HG02642 (cell line): ENCODE data around the gene MIGA1.
"Not testable (repeated sequence)": the region's sequence is repeated elsewhere in the genome, so short reads cannot be mapped to it uniquely, and the experiment has no call there.

Source experiments
- ATAC-seq: cut with Tn5 transposase; IDR thresholded peaks from one replicate; pipeline ENCODE4 v1.9.1; 2021; ENCODE audit warnings: mild to moderate bottlenecking; ENCODE audit not compliant: unreplicated experiment, poor library complexity

The MIGA1 gene, protein sequence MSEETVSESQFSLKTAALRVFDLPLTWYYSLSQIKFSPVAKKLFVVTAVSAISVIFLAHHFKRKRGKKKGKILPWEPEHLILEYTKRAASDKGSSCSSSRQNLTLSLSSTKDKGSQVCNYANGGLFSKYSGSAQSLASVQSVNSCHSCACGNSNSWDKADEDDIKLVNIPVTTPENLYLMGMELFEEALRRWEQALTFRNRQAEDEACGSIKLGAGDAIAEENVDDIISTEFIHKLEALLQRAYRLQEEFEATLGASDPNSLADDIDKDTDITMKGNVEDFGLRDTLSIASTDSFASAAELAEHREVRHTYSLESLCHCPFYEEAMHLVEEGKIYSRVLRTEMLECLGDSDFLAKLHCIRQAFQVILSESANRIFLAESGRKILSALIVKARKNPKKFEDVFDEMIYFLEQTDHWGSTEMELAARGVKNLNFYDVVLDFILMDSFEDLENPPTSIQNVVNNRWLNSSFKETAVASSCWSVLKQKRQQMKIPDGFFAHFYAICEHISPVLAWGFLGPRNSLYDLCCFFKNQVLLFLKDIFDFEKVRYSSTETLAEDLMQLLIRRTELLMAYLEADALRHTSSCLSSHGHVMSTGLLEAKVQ

GRCh38 chr1:77779529-77780281, at the start of gene MIGA1:
TSS of gene MIGA1 (plus strand) at chr1:77779649. CDS start at chr1:77783253, 3,604 bp downstream.
- ATAC-seq = peak; percentile 97

- ATAC-seq = no peak
These were observed 47.4 kb upstream of the MIGA1 start for GRCh38 chr1:77732090-77732489.

- no peak for ATAC-seq
These were observed 40.2 kb upstream of the MIGA1 start for GRCh38 chr1:77739235-77739634.

DNA sequence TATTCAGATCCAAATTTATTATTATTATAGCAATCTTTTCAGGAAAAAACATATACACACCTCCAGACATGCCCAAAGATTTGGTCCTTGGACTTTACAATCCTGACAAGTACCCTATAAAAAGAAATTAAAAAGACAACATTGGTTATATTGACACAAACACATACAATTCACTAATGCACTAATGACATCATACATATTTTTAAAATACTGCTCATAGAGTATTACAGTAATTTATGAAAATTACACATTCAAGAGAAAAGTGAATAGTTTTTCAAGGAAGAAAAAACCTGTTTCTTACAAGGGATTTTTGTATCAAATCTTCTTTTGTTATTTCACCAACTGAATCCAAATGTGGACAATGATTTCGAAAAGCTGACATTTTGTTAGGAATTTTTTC, 38.1 kb upstream of the MIGA1 start:
- ATAC-seq = no peak

- ATAC-seq = no peak
These were observed 37.4 kb upstream of the MIGA1 start for GRCh38 chr1:77742011-77742555.

DNA sequence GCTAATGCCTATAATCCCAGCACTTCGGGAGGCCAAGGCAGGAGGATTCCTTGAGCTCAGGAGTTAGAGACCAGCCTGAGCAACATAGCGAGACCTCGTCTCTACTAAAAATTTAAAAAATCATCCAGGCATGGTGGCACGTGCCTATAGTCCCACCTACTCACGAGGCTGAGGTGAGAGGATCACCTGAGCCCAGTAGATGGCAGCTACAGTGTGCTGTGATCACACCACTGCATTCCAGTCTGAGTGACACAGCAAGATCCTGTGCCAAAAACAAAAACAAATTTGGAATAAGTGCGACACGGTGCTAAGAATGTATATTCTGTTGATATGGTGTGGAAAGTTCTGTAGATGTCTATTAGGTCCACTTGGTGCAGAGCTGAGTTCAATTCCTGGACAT, 34.9 kb upstream of the MIGA1 start:
- ATAC-seq = no peak

DNA sequence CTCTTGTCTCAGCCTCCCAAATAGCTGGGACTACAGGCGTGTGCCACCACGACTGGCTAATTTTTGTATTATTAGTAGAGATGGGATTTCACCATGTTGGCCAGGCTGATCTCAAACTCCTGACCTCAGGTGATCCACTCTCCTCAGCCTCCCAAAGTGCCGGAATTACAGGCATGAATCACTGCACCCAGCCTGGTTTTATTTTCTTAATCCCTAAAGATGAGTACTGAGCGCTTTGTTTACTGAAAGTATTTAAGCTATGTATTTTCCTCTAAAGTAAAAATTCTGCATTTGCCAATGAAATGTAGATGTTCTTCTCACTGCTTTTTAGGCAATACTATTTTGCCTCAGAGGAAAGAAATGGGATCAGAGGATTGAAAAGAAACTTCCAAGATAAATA, 30.0 kb upstream of the MIGA1 start:
- ATAC-seq = not testable (repeated sequence)

DNA sequence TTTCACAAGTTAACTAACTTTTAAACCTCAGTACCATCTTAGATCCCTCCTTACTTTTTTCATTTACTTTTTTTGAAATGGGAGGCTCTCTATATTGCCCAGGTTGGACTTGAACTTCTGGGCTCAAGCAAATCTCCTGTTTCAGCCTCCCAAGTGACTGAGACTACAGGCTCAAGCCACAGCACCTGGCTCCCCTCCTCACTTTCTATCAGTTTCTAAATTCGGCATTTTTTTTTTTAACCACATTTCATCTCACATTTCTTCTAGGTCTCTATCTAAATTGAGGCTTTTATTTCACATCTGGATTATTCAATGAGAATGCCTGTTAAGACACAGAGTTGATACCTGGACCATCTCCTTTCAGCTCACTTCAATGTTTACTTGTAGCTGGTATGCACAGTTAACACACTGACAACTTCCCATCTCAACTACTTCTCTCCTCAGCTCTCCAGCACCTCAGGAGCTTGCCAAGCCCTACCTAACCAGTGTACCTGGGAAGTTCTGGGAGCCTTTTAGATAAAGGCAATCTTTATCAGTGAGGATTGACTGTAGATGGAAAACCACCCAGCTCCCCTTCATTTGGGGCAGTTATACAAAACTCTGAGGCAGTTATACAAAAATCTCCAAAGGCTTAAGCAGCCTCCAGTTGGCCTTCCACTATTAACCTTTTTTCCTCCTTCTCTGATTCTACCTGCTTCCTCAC, 23.2 kb upstream of the MIGA1 start:
- ATAC-seq = no peak

DNA sequence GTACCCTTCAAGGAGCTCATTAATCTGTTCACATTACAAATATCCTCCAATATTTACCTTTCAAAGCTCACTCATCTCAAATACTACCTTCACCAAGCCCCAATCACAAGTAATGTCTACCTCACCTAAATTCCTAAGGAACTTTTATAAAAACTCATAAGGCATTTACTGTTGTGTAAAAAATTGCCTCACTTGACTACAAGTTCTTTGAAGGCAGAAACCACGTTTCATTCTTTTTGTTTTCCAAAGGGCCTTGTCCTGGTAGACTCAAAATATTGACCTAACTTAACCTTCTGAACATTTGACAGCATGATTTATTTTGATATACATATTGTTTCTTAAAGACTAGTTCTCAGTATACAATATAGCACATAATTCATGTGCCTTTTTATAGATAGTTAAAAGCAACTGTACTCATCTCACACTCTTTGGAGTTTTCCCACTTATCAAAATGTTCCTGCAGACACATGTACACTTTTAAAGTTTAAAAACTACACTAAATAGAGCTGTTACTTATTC, 22.3 kb upstream of the MIGA1 start:
- ATAC-seq = no peak

DNA sequence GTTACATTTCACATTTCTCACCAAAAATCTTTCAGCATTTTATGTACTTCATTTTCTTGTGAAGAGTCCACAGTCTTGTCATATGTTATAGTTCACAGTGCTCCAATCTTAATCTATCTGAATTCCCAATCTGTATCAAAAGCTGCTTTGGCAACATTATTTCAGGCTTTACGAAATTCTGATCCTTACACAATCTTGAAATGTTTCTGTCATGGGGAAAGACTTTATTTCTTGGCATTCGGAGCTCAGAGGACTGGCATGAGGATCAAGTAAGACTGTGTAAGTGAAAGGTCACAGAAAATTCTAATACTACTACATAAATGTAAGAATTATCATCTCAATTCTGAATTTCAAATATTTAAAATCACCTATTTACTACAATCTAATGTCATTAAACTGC, 21.8 kb upstream of the MIGA1 start:
- no peak for ATAC-seq

- peak; percentile 98 for ATAC-seq
These were observed 20.1 kb upstream of the MIGA1 start, which contains the start of gene USP33 for GRCh38 chr1:77759071-77760028. TSS of gene USP33 (minus strand) at chr1:77759852. CDS start at chr1:77741697, 18,155 bp downstream.

DNA sequence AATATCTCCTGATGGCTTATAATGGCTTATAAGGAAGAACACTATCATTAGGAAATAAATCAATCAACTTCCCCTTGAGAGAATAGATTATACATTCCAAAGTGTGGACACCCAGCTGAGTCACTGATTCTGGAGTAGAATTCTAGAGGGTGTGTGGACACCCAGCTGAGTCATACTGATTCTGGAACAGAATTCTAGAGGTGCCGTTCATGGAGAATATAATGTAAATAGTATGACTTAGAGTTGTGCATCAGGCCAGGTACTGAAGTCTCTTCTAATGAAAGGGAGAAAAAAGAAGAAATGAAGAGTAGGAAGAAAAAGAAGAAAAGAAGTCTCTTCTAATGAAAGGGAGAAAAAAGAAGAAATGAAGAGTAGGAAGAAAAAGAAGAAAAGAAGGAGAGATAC, 17.4 kb upstream of the MIGA1 start:
- ATAC-seq = no peak

- ATAC-seq = no peak
These were observed 11.4 kb upstream of the MIGA1 start for GRCh38 chr1:77768006-77768405.

- ATAC-seq = no peak
These were observed 3.3 kb upstream of the MIGA1 start for GRCh38 chr1:77776007-77776700.

DNA sequence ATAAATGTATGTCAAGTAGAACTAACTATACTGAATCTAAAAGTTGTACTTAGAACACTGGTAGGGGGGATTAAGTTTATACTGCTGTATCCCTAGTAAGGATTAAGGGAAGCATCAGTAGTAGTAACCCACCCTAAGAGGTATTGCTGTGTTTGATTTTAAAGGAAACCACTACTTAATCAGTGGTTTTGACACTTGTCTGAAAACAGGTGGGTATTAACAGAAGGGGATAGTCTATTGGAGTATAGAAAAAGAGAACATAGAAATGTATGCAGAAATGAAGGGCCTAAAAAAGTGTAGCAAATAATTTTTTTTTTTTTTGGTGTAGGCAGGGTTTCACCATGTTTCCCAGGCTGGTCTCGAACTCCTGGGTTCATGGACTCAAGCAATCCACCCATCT, 2.2 kb downstream of the MIGA1 start:
- ATAC-seq = no peak

DNA sequence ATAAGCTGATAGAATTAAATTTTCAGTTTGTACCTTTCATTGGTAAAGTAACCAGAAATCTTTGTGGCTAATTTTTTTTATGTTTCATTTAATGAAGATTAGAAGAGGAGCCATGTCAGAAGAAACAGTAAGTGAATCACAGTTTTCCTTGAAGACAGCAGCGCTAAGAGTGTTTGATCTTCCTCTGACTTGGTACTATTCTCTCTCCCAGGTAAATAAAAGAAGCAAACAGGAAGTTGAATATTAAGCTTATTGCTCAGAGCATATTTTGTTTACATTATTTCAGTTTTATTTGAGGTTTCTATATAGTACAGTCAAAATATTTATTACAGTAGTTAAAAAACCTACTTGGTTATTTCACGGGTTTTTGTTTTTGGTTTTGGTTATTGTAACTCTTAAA, 3.7 kb downstream of the MIGA1 start:
- no peak for ATAC-seq

GRCh38 chr1:77786093-77786741, 6.8 kb downstream of the MIGA1 start:
- ATAC-seq = not testable (repeated sequence)

DNA sequence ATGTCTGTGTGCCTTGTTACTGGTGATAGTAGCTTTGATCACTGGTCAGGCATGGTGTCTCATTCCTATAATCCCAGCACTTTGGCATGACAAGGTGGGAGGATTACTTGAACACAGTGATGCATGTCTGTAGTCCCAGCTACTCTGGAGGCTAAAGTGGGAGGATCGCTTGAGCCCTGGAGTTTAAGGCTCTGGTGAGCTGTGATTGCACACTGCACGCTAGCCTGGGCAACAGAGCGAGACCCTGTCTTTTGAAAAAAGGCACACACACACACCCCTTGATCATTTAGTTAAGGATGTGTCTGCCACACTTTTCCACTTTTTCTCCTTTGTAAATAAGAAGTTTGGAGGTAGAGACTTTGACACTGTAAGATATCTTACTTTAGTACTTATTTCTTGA, 15.1 kb downstream of the MIGA1 start:
- no peak for ATAC-seq
